SKM-1 treated with dmso at 0.1 percent for 144 hours (cell line): Measurements from ENCODE around the gene CST9.
"Not testable (repeated sequence)": the region's sequence is repeated elsewhere in the genome, so short reads cannot be mapped to it uniquely, and the experiment has no call there.

Experiments
- DNase-seq: peaks from one replicate; lab custom pipeline; 2025; ENCODE audit not compliant: unreplicated experiment; lab: John Stamatoyannopoulos, UW

The CST9 gene

DNA sequence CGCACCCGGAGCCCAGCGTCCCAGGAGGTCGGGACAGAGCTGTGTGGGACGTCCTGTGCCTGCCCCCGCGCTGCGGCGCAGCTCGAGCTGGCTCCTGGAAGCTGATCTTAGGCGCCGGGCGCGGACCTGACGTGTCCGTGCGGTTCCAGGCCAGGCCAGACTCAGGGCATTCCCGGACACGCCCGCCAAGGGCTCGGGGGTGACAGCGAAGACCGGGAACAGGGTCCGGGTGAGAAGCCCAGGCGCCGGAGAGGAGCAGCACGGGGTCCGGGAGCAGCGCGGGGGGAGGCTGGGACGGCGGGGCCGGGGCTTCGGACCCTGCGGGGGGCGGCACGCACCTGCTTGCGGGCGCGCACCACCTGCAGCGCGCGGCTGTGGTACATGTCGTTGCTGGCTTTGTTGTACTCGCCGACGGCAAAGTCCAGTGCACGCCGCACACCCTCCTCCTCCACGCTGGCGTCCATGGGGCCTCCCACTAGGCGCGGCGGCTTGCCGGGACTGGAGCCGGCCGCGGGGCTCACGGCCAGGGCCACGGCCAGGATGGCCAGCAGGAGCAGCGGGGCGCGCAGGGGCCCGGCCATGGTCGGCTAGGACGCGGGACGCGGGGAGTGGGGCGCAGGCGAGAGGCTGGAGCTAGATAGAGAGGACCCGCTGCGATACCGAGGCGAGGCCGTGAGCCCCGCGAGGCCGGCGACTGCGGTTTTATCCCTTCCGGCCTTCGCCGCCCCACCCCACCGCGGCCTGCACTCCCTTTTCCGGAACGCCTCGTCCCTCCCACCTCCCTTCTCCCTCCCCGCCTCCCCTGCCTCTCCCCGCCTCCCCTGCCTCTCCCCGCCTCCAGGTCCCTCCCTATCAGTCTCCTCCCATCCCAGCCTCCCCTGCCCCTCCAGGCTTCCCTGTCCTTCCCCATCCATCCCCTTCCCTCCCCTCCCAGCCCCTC, 31.8 kb upstream of the CST9 start, which contains the start of gene CST3:
TSS of gene CST3 (minus strand) at position 674 of the 940 bp plus-strand sequence. CDS start at position 581, 93 bp downstream.
- peak; percentile 87 for DNase-seq

DNA sequence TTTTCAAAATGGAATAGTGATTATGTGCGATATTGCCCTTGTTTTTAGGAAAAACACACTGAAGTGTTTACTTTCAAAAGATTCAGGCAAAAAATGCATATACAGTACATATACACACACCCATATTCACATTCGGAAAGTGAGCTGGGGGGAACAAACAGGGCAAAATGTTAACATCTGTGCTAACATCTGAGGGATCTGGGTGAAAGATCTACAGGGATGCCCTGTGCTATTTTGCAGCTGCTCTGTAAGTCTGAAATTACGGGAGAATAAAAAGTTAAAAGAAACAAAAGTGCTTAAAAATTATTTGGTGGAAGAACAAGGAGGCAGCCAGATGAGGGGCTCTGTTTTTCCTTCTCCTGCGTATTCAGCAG, 31.2 kb upstream of the CST9 start:
- no peak for DNase-seq

DNA sequence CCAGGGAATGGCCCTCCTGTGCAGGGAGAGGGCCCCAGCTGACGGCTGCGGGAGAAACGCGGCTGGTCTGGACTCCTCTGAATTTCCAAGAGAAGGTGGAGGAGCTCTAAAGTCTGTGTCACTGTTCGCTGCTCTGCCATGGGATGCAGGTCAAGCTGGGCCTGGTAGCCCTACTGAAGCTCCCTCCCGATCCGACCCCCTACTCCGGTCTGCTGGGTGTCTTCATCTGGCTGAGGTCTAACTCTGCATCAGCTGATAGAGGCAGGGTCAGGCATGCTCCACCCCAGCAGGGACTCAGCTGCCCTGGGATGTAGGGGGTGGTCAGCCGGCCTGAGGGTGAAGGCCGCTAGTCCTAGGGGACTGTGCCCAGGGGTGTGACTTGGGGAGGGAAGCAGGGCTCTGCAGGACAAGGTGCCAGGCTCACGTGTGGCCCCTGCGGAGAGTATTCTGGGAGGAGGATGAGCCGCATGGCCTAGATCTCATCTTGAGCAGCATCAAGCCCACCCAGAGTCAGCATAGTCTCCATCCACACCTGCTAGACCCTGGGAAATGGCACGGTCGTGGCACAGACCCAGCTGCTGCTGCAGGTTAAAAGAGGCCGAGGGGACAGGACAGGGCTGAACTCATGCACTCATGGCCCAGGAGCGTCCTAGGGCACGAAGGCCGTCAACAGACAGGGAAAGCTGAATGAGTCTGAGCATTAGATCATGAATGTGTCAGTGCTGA, 30.6 kb upstream of the CST9 start:
- no peak for DNase-seq

DNA sequence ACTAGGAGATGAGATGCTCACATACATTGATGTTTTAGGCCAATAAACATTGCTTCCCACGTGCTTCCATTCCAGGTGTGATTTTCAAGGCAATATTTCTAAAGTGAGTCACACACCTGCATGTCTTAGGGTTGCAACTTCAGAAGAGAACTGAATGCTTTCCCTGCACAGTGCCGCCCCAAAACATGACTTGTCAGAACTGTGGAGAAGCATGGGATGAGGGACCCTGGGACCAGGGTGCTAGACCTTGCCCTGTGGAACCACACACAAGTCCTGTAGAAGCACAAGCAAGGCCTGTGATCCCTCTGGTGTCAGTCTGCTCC, 30.0 kb upstream of the CST9 start:
- not testable (repeated sequence) for DNase-seq

DNA sequence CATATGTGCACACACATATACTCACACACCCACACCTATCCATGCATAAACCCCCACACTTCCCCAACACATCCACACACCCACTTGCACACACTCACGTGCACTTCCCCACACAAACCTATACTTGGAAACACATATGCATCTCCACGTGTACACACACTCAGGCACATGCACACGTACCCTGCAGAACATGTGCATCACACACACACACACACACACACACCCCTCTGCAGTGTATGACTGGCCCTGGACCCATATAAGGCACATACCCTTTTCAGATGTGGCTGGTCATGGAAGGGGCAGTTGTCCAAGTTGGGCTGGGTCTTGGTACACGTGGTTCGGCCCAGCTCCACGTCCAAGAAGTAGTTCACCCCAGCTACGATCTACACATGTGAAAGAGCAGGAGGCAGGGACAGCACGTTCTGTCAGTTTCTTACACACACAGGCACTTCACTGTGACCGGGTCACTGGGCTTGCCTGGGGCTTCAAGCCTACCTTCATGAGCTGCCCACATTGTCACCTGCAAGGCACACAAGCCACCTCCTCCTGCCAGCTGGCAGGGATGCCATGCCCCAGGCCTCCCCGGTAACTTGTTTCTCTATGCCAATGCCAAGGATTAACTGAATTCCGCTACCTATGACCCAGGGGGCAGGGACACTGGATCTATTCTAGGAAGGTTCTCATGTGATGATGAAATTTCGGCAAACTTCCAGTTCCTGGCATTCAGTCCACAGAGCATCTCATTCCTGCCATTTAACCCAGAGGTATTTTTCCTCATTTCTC, 29.5 kb upstream of the CST9 start:
- no peak for DNase-seq

DNA sequence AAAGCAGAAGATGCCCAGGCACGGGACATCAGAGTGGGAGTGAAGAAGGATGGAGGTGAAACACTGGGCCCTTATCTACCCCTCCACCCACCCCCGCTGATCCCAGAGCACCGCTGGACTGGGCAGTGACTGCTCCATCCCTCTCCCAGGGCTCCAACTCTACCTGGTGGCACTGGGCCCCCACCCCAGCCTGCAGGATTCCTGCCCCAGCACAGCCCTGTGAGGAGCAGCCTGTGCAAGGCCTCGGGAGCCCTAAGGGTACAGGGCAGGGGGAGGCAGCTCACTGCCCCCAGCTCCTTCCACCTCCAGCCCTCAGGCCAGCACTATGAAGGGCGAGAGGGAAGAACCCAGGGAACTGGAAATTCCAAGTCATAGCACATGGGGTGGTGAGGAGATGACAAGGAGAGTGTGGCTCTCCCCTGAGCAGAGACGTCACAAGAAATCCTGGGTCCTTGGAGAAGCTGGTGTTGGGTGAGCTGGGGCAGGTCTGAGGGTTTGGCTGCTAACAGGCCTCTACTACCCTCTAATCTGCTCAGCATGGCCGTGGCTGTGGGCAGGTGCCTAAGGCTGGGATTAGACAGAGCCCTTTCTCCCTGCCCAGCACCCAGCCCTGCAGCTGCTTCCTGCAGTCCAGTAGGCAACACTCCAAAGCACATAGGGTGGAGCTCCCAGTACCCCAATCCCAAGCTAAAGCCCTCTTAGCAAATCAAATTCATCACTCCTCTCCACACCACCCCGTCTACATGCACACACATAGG, 28.5 kb upstream of the CST9 start:
- DNase-seq = no peak

DNA sequence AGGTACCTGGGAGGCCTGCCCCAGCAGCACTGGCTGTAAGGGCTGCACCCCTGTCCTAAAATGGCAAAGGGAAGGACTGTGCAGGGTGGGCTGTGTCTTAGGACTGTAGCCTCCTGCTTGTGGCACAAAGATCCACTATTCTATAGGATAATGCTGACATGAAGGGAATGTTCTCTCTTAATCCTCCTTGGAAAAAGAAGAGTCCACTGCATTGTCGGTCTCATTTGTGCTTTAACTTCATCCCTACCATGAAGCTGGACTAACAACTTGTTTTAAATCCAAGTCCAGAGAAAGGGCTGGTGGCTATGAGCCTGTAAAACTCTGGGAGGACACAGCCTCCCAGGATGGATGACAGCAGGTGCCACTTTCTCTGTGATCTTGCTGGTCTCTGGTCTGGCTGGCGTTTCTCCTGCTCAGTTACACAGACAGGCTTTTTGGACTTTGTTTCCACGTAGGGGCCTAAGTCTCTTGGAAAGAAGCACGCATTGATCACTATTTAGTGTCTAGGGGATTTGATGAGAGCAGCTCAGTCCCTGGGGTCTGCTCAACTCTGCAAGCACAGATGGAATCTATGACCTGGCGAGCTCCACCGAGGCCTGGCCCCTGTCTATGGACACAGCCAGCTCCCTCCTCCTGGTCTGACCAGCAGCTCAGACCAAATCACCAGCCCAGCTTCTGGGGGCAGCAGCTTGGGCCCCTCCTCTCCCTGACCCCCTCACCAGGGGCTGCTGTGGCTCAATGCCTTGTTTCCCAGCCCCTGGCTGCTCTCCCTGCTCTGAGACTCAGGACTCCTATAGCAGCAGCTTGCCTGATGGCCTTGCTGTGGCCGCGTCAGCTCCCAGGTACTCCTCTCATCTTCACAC, 27.2 kb upstream of the CST9 start:
- DNase-seq = no peak

DNA sequence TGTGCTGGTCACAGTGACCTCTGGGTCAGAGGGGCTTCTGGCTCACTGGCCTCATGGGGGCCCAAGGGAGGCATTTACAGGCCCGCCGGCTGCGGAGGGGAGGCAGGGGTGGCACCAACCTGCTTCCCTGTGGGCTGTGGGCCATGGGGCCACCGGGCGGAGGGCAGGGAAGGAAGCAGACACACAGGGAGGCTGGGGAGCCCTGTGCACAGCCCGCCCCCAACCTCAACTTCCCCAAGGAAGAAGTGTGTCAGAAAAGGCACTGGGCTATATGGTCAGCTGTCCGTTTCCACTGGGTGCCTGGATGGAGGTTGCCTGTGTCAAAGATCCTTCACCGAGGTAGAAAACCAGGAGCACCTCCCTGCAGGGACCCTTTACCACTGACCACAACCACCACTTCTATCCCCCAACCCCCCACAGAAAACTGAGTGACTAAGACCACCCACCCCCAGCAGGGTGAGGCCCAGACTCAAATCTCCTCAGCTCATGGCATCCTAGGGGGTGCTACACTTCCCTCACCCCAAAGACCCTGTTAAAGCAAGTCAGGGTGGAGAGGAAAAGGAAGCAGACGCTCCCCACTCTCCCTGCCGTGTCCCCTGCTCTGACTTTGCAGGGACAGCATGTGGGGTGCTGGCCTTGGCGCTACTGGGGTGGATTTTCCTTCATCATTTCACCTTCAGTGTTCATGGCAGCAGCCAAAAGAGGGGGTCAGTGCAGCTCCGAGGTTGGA, 26.4 kb upstream of the CST9 start:
- DNase-seq = no peak

DNA sequence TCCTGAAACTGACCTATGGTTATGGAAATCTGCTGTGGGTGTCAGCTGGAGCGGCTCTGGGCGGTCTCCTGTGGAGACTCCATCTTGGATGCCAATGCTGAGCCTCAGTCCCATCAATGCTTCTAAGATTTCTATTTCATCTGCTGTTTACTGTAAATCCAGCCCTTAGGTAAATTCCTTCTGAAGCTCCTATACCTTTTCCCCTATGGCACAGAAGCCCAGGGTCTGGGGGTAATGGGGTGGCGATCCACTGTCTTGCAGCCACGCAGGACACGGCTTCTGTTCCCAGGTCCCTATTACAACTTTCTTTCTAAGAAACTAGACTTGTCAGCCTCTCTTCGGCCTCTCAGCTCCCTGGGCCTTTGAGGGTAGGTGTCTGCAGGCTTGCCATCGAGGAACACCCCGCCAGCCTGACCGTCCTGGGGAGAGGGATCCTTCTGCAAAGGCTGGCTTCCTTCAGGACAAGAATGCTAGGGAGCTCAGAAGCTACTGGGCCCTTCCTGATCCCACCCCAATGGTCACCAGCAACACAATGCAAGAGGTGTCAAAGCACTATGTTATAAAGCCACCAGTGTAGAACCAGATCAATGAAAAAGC, 25.6 kb upstream of the CST9 start:
- no peak for DNase-seq

DNA sequence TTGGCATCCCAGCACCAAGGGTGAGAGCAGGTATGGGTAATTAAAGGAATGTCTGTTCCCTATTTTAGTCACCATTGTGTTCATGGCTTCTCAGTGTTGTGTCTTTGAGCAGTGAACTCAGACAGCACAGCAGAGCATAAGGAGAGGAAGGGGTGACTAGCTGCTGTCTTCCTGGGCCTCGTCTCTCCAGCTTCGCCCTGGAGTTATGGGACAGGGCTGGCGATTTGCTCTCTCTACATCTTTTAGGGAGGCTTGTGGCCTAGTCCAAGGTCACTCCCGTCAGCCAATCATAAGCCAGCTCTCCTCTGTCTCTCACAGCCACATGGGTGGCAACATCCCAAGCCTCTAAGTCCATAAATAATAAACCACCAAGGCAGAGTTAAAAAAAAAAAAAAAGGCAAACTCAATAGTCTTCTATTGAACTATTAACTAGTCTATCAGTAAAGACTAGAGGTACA, 24.7 kb upstream of the CST9 start:
- DNase-seq = no peak

DNA sequence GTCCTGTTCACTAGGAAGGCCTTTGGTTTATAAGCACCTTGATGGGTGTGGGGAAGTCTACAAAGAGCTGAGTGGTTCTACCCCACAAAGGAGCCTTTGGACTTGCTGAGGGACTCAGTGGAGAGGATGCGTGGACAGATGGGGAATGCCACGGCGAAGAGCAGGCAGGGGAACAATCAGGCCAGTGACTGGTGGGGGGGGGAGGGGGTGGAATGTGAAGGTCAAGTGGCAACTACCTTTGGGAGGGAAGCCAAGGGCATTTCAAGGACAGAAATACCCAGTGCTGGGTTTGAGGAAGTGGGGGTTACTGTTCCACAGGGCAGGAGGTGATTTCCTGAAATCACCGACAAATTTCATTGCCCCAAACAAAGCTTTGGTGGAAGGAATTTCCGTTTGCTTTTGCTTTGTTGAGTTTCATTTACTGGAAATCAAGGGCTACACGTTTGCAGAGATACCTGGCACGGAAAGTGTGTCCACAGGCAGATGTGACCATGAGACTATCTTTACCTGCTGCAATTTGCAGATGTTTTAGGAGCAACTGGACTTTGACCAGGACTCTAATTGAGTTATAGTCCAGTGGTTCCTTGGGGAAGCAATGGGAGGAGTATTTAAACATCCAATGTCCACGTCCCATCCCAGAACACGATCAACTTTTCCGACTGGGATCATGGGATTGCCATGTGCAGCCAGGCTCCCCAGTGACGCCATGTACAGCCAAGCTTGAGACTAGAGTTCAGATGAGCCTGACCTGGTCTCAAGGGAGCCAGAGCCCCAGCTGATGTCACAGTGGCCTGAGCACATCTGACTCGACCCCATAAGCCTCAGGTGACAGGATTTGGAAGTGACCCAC, 24.1 kb upstream of the CST9 start:
- no peak for DNase-seq

DNA sequence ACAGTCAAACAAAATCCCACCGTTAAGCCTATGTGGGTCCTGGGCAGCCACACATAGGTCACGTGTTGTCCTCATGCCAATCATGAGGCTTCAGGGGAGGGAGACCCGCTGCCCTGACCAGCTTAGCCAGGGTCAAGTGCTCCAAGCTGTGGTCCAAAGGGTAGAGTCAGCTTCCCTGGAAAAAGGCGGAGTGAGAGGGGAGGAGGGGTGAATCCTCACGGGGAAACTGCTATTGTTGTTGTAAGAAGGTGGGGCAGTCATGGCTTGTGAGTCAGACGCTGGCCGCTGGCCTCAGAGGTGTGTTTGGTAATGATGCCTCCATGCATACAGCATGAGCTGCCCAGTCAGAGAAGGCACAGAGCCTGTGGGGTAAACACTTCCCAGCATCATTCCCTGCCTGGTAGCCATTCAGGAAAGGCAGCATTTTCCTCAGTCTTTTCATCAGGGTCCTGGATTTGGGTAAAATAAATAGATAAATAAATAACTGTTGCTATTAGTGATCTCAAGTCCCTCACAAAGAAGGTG, 23.4 kb upstream of the CST9 start:
- no peak for DNase-seq

DNA sequence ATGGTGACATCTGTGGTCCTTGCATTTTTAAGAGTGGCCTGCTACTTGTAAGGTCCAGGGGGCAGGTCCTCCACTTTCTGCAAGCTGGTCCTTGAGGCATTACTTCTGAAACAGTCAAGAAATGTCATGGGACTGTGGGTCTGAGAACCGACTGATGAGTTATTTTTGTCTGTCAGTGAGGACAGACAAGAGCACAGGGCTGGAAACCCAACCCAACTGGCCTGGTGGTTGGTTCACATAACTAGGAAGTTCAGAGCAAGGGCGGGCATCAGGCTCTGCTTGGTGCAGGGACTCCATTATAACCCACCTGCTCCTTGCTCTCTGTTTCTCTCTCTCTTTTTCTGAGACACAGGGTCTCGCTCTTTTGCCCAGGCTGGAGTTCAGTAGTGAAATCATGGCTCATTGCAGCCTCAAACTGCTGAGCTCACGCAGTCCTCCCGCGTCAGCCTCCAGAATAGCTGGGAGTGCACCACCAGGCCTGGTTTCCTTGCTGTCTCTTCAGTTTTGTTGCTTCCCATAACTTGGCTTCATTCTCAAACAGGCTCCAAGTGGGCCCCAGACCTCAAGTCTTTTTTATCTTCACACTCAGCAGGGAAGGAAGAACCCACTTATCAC, 22.8 kb upstream of the CST9 start:
- DNase-seq = no peak

DNA sequence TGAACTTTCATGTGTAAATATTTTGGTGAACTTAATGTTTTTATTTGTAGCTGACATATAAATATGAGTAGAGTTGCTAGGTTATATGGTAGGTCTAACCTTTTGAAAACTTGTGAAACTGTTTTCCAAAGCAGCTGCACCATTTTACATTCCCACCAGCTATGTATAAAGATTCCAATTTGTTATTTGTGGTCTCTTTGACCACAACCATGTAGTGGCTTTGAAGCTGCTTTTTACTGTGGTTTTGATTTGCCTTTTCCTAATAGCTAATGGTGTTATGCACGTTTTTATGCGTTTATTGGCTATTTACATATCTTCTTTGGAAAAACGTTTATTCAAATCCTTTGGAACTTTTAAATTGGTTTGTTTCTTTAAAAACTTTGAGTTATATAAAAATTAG, 21.8 kb upstream of the CST9 start:
- DNase-seq = no peak

DNA sequence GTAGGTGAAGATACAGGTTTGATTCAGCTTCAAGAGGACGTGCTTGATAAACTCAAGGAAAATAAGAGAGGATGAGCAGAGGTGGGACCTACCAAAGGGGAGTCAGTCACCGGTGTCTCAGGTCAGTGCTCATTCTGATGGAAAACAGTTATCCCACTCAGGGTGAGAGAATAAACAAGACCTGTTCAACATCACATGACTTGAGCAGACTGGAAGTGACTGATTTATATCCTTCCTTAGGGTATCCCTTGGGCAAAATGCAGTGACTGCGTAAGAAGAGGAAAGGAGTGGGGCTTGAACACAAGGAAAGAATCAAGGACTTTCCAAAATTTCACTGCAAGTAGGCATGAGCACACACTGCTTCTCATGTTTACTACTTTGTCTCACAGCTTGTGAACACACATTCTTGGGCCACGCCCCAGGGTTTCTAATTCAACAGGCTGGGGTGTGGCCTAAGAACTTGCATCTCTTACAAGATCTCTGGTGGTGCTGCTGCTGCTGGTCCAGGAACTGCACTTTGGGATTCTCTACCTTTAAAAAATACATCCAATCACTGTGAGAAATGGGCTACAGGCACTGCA, 20.4 kb upstream of the CST9 start:
- DNase-seq = no peak

DNA sequence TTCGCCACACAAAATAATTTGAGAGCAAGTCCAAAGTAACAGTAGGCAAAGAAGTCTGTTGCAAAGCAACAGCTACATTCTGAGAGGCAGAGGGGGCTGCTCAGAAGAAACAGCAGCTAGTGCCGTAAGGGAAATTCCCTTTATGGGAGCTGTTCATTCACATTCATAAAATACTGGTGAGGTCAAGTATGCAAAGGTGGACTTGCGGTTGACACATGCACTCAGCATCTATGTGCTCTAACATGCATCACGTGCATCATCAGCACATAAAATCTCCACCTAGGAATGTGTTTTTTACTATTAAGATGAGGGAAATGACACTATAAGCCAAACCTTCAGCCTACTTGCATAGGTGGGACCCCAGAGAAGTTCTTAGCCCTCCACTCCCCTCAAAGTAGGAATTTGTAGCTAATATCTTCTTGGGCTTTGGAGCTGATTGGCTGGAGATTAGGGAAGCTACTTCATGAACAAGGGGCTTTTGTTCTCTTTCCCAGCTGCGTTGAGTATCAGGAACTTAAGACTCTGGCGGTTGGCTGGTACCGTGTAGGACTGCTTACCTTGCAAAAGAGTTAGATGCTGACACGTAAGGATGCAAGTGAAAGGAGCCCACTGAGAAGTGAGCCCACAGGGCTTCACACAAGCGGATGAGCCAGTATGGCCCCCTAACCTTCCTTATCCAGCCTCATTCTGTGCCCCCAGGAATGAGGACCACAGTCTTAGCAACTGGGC, 19.7 kb upstream of the CST9 start:
- DNase-seq = no peak
